ENCODE results near the gene NTF3.

Gene NTF3

DNA sequence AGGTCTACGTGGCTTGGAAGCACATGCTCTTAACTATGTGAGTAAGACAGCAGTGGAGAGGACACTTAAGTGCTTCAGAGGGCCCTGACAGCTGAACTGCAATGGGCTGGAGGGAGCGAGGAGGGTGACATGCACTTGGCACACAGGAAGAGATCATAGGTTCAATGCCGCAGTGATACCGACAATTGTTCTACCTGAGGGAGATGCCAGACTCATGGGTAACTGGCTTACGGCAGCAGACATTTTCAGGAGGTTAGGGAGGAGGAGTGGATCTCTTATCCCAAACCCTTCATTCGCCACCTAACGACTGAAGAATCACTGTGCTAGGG lies 68.4 kb downstream of the NTF3 start:
- ChIA-PET CTCF (no interaction called here), POLR2A (no interaction called here)
- no peaks in the 10 kb centered on the region for H3K4me1 ChIP-seq (ENCODE audit: control insufficient read depth, insufficient read depth, low read length)
- no peaks in the 10 kb centered on the region for H3K36me3 ChIP-seq (ENCODE audit: control insufficient read depth in 2 of 2, insufficient read depth in 1 of 2, low read length in 2 of 2)
- TF ChIP-seq, protein P1, sequence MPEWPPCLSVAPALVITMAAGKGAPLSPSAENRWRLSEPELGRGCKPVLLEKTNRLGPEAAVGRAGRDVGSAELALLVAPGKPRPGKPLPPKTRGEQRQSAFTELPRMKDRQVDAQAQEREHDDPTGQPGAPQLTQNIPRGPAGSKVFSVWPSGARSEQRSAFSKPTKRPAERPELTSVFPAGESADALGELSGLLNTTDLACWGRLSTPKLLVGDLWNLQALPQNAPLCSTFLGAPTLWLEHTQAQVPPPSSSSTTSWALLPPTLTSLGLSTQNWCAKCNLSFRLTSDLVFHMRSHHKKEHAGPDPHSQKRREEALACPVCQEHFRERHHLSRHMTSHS (tag by site-specific recombination; IDR thresholded peaks at IDR 0.05), result no peak
- TF ChIP-seq ZSCAN16 (tag by site-specific recombination; IDR thresholded peaks at IDR 0.05), result no peak
- TF ChIP-seq, protein P2, sequence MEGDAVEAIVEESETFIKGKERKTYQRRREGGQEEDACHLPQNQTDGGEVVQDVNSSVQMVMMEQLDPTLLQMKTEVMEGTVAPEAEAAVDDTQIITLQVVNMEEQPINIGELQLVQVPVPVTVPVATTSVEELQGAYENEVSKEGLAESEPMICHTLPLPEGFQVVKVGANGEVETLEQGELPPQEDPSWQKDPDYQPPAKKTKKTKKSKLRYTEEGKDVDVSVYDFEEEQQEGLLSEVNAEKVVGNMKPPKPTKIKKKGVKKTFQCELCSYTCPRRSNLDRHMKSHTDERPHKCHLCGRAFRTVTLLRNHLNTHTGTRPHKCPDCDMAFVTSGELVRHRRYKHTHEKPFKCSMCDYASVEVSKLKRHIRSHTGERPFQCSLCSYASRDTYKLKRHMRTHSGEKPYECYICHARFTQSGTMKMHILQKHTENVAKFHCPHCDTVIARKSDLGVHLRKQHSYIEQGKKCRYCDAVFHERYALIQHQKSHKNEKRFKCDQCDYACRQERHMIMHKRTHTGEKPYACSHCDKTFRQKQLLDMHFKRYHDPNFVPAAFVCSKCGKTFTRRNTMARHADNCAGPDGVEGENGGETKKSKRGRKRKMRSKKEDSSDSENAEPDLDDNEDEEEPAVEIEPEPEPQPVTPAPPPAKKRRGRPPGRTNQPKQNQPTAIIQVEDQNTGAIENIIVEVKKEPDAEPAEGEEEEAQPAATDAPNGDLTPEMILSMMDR (tag by site-specific recombination; IDR thresholded peaks at IDR 0.05), result no peak
- H3K9me3 ChIP-seq (ENCODE audit: control insufficient read depth, insufficient read depth, low read depth, low read length), result no peaks in the 10 kb centered on the region
- H3K27ac ChIP-seq (ENCODE audit: extremely low read depth, low read depth, low read length), result no peak overlapping the region
- H3K4me3 ChIP-seq (ENCODE audit: low read depth, low read length), result no peak overlapping the region

DNA sequence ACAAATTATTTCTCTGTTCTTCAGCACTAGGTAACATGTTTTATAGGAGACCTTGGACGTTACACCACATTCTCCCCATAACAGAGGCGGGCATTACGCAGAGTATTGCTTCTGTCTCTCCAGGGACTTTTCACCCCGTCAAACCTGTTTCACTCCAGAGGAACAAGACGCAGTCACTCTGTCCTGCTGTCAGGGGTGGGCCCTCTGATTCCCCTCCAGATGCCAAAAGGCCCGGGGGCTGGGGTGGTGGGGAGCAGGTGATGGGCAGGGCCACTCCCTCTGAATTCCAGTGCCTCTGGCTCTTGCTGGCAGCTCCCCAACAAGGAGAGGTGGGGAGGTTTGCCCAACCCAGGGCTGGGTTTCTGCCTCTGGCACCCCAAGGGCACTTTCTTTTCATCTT lies 71.9 kb downstream of the NTF3 start:
- no peak overlapping the region for H3K4me3 ChIP-seq (ENCODE audit: low read depth, low read length)
- POLR2A ChIA-PET, result no interaction called here
- H3K36me3 ChIP-seq (ENCODE audit: control insufficient read depth in 2 of 2, insufficient read depth in 1 of 2, low read length in 2 of 2), result no peaks in the 10 kb centered on the region
- TF ChIP-seq, protein P3, sequence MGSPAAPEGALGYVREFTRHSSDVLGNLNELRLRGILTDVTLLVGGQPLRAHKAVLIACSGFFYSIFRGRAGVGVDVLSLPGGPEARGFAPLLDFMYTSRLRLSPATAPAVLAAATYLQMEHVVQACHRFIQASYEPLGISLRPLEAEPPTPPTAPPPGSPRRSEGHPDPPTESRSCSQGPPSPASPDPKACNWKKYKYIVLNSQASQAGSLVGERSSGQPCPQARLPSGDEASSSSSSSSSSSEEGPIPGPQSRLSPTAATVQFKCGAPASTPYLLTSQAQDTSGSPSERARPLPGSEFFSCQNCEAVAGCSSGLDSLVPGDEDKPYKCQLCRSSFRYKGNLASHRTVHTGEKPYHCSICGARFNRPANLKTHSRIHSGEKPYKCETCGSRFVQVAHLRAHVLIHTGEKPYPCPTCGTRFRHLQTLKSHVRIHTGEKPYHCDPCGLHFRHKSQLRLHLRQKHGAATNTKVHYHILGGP (tag by site-specific recombination; IDR thresholded peaks at IDR 0.05), result no peak
- TF ChIP-seq SP7 (tag by site-specific recombination; IDR thresholded peaks at IDR 0.05) (no peak), ZNF221 (tag by site-specific recombination; IDR thresholded peaks at IDR 0.05; ENCODE audit: borderline replicate concordance) (no peak), ZNF404 (tag by site-specific recombination; IDR thresholded peaks at IDR 0.05) (no peak), ZNF174 (tag by site-specific recombination; IDR thresholded peaks at IDR 0.05) (no peak), ZBTB17 (tag by site-specific recombination; IDR thresholded peaks at IDR 0.05) (no peak), ZNF571 (tag by site-specific recombination; IDR thresholded peaks at IDR 0.05) (no peak)
- TF ChIP-seq, protein P4, sequence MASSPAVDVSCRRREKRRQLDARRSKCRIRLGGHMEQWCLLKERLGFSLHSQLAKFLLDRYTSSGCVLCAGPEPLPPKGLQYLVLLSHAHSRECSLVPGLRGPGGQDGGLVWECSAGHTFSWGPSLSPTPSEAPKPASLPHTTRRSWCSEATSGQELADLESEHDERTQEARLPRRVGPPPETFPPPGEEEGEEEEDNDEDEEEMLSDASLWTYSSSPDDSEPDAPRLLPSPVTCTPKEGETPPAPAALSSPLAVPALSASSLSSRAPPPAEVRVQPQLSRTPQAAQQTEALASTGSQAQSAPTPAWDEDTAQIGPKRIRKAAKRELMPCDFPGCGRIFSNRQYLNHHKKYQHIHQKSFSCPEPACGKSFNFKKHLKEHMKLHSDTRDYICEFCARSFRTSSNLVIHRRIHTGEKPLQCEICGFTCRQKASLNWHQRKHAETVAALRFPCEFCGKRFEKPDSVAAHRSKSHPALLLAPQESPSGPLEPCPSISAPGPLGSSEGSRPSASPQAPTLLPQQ (tag by site-specific recombination; IDR thresholded peaks at IDR 0.05), result no peak
- TF ChIP-seq, protein P5, sequence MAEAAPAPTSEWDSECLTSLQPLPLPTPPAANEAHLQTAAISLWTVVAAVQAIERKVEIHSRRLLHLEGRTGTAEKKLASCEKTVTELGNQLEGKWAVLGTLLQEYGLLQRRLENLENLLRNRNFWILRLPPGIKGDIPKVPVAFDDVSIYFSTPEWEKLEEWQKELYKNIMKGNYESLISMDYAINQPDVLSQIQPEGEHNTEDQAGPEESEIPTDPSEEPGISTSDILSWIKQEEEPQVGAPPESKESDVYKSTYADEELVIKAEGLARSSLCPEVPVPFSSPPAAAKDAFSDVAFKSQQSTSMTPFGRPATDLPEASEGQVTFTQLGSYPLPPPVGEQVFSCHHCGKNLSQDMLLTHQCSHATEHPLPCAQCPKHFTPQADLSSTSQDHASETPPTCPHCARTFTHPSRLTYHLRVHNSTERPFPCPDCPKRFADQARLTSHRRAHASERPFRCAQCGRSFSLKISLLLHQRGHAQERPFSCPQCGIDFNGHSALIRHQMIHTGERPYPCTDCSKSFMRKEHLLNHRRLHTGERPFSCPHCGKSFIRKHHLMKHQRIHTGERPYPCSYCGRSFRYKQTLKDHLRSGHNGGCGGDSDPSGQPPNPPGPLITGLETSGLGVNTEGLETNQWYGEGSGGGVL (tag by site-specific recombination; IDR thresholded peaks at IDR 0.05), result no peak
- H3K27ac ChIP-seq (ENCODE audit: extremely low read depth, low read depth, low read length), result no peak overlapping the region
- H3K9me3 ChIP-seq (ENCODE audit: control insufficient read depth, insufficient read depth, low read depth, low read length), result no peaks in the 10 kb centered on the region
- no peaks in the 10 kb centered on the region for H3K4me1 ChIP-seq (ENCODE audit: control insufficient read depth, insufficient read depth, low read length)
- CTCF ChIA-PET, result no interaction called here

DNA sequence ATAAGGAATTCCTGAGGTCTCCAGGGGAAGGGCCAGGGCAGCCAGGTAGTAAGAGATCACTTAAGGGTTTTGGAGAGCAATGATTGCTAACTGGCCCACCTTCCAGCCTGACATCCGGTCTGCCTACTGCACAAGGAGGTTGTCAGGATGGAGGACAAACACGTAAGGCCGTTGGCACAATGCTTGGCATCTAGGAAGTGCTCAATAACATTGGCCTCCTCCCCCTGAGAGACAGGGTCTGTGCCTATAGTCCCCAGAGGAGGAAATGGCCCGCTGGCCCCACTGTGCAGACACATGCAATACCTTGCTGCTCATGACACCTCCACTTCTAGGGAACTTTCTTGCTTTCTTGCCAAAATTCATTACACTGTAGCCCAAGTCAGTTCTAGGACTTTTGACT lies 73.2 kb downstream of the NTF3 start:
- H3K36me3 ChIP-seq (ENCODE audit: control insufficient read depth in 2 of 2, insufficient read depth in 1 of 2, low read length in 2 of 2), result no peaks in the 10 kb centered on the region
- POLR2A ChIA-PET, result no interaction called here
- no peak overlapping the region for H3K4me3 ChIP-seq (ENCODE audit: low read depth, low read length)
- no peak overlapping the region for H3K27ac ChIP-seq (ENCODE audit: extremely low read depth, low read depth, low read length)
- H3K4me1 ChIP-seq (ENCODE audit: control insufficient read depth, insufficient read depth, low read length), result no peaks in the 10 kb centered on the region
- H3K9me3 ChIP-seq (ENCODE audit: control insufficient read depth, insufficient read depth, low read depth, low read length), result no peaks in the 10 kb centered on the region
- CTCF ChIA-PET, result no interaction called here
- no peak for TF ChIP-seq HOXD13 (CRISPR knock-in tag; IDR thresholded peaks at IDR 0.05; ENCODE audit: borderline replicate concordance)
- TF ChIP-seq ZNF223 (tag by site-specific recombination; IDR thresholded peaks at IDR 0.05), result no peak
- no peak for TF ChIP-seq ZNF266 (tag by site-specific recombination; IDR thresholded peaks at IDR 0.05; ENCODE audit: low read depth)
- TF ChIP-seq ZNF621 (tag by site-specific recombination; IDR thresholded peaks at IDR 0.05), result no peak
- no peak for TF ChIP-seq ZNF211 (tag by site-specific recombination; IDR thresholded peaks at IDR 0.05; ENCODE audit: low read depth)
- no peak for TF ChIP-seq ZNF140 (tag by site-specific recombination; IDR thresholded peaks at IDR 0.05)
- no peak for TF ChIP-seq ZNF157 (tag by site-specific recombination; IDR thresholded peaks at IDR 0.05)
- TF ChIP-seq, protein P2 (tag by site-specific recombination; IDR thresholded peaks at IDR 0.05), result no peak
- no peak for TF ChIP-seq ZNF701 (tag by site-specific recombination; IDR thresholded peaks at IDR 0.05)
- no peak for TF ChIP-seq KLF10 (tag by site-specific recombination; IDR thresholded peaks at IDR 0.05)
- no peak for TF ChIP-seq PRDM1 (tag by site-specific recombination; IDR thresholded peaks at IDR 0.05)
- TF ChIP-seq, protein P6, sequence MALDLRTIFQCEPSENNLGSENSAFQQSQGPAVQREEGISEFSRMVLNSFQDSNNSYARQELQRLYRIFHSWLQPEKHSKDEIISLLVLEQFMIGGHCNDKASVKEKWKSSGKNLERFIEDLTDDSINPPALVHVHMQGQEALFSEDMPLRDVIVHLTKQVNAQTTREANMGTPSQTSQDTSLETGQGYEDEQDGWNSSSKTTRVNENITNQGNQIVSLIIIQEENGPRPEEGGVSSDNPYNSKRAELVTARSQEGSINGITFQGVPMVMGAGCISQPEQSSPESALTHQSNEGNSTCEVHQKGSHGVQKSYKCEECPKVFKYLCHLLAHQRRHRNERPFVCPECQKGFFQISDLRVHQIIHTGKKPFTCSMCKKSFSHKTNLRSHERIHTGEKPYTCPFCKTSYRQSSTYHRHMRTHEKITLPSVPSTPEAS (tag by site-specific recombination; IDR thresholded peaks at IDR 0.05), result no peak
